IMR-90 (cell line): ENCODE measurements around the gene CCN6. TPM values are rescaled to one million over a fixed set of nuclear protein-coding genes. Genes with fewer than 3 reads are reported as not detected.

ENCODE experiments used
- ATAC-seq: fragments of 200-7000 bp; cut with Tn5 transposase; 2 replicates; pipeline ENCODE4 v1.9.1; 2020; ENCODE audit warnings: low read depth, mild to moderate bottlenecking, moderate library complexity
- BruUV-seq: library from RNA; stranded (reverse); fragments of 400-500 nt; replicated peaks from 2 replicates; lab custom pipeline; 2021; lab: Mats Ljungman, UMichigan
- CTCF ChIA-PET: fragments of 300-600 bp; formaldehyde crosslinking; extraction: SDS; loops from one replicate; lab custom pipeline; 2021; ENCODE audit warnings: antibody characterized with exemption; lab: Yijun Ruan, JAX
- POLR2A ChIA-PET: fragments of 300-600 bp; sonication (Branson Sonifier 250); formaldehyde crosslinking; loops from one replicate; lab custom pipeline; 2022; ENCODE audit warnings: antibody characterized with exemption; ENCODE audit not compliant: unreplicated experiment; lab: Charles Lee
- DNase-seq: peaks from one replicate; pipeline ENCODE4 v3.0.0; 2013
- H2AFZ ChIP-seq: replicated peaks from 2 replicates; pipeline ENCODE3; 2013; ENCODE audit warnings: low read length, mild to moderate bottlenecking; ENCODE audit not compliant: poor library complexity
- H2AK5ac ChIP-seq: 2 replicates; pipeline ENCODE4 v1.6.1; 2013; ENCODE audit warnings: low read depth, low read length, inconsistent platforms
- H2AK9ac ChIP-seq: replicated peaks from 2 replicates; pipeline ENCODE3; 2013; ENCODE audit warnings: mild to moderate bottlenecking, low read depth, low read length, moderate library complexity; ENCODE audit not compliant: poor library complexity
- H2BK120ac ChIP-seq: 2 replicates; pipeline ENCODE4 v1.6.1; 2013; ENCODE audit warnings: low read depth, low read length, inconsistent platforms
- H2BK15ac ChIP-seq: 3 replicates; pipeline ENCODE4 v1.6.1; 2013; ENCODE audit warnings: low read depth, low read length, inconsistent platforms
- H2BK20ac ChIP-seq: 2 replicates; pipeline ENCODE4 v1.6.1; 2013; ENCODE audit warnings: low read depth, mild to moderate bottlenecking, inconsistent platforms, low read length, moderate library complexity
- H2BK5ac ChIP-seq: 2 replicates; pipeline ENCODE4 v1.6.1; 2013; ENCODE audit warnings: mild to moderate bottlenecking, low read depth, low read length, inconsistent platforms; ENCODE audit not compliant: poor library complexity, severe bottlenecking
- H3K14ac ChIP-seq: replicated peaks from 2 replicates; pipeline ENCODE4 v1.6.1; 2013; ENCODE audit warnings: low read depth, low read length, inconsistent platforms
- H3K18ac ChIP-seq: 2 replicates; pipeline ENCODE4 v1.6.1; 2013; ENCODE audit warnings: low read depth, low read length, control low read depth
- H3K23ac ChIP-seq: 2 replicates; pipeline ENCODE4 v1.6.1; 2013; ENCODE audit warnings: low read depth, low read length, inconsistent platforms
- H3K27ac ChIP-seq: 2 replicates; pipeline ENCODE4 v1.5.1; 2013; ENCODE audit warnings: mild to moderate bottlenecking, control low read depth, low read length; ENCODE audit not compliant: insufficient read depth
- H3K27me3 ChIP-seq: 2 replicates; pipeline ENCODE4 v1.6.1; 2013; ENCODE audit warnings: low read length; ENCODE audit not compliant: control insufficient read depth, insufficient read depth
- H3K36me3 ChIP-seq: 2 replicates; pipeline ENCODE4 v1.6.1; 2013; ENCODE audit warnings: low read length, mixed read lengths; ENCODE audit not compliant: control insufficient read depth, insufficient read depth
- H3K4ac ChIP-seq: 2 replicates; pipeline ENCODE4 v1.6.1; 2013; ENCODE audit warnings: low read depth, low read length, inconsistent platforms
- H3K4me1 ChIP-seq: 2 replicates; pipeline ENCODE4 v1.6.1; 2013; ENCODE audit warnings: low read length, mixed read lengths; ENCODE audit not compliant: control insufficient read depth, insufficient read depth
- H3K4me2 ChIP-seq: 2 replicates; pipeline ENCODE4 v1.6.1; 2013; ENCODE audit warnings: low read depth, mild to moderate bottlenecking, control low read depth, low read length, moderate library complexity
- H3K4me3 ChIP-seq: 2 replicates; pipeline ENCODE4 v1.5.1; 2013; ENCODE audit warnings: low read depth, mild to moderate bottlenecking, control low read depth, low read length, moderate library complexity; ENCODE audit not compliant: insufficient read depth
- H3K56ac ChIP-seq: 2 replicates; pipeline ENCODE4 v1.6.1; 2013; ENCODE audit warnings: low read length, inconsistent platforms; ENCODE audit not compliant: insufficient read depth; ENCODE audit errors: extremely low read depth
- H3K79me1 ChIP-seq, 2 experiments: 2 replicates each; pipeline ENCODE4 v1.6.1; 2013; ENCODE audit warnings: low read length in 2 of 2, inconsistent platforms in 1 of 2, low read depth in 1 of 2
- H3K9ac ChIP-seq: 2 replicates; pipeline ENCODE4 v1.6.1; 2013; ENCODE audit warnings: low read depth, low read length, control low read depth
- H3K9me1 ChIP-seq: 2 replicates; pipeline ENCODE4 v1.6.1; 2013; ENCODE audit warnings: low read length, inconsistent platforms; ENCODE audit not compliant: insufficient read depth
- H3K9me3 ChIP-seq: 2 replicates; pipeline ENCODE4 v1.6.1; 2013; ENCODE audit warnings: low read length; ENCODE audit not compliant: control insufficient read depth, insufficient read depth
- H4K20me1 ChIP-seq: 2 replicates; pipeline ENCODE4 v1.6.1; 2013; ENCODE audit warnings: low read length, inconsistent platforms; ENCODE audit not compliant: insufficient read depth
- H4K5ac ChIP-seq: 2 replicates; pipeline ENCODE4 v1.6.1; 2013; ENCODE audit warnings: mild to moderate bottlenecking, low read depth, low read length, control low read depth
- H4K8ac ChIP-seq, 2 experiments: 2 replicates each; pipeline ENCODE4 v1.6.1; 2013; ENCODE audit warnings: low read depth in 2 of 2, low read length in 2 of 2, control low read depth in 1 of 2, inconsistent platforms in 1 of 2
- H4K91ac ChIP-seq: 2 replicates; pipeline ENCODE4 v1.6.1; 2013; ENCODE audit warnings: low read depth, low read length, inconsistent platforms; ENCODE audit not compliant: insufficient read depth
- BHLHE40 ChIP-seq: fragments of 150-350 bp; IDR thresholded peaks from 2 replicates; pipeline ENCODE4 v1.6.1; 2016; ENCODE audit warnings: mild to moderate bottlenecking, low read depth, low read length
- CEBPB ChIP-seq: IDR thresholded peaks from 2 replicates; pipeline ENCODE4 v1.6.1; 2012; ENCODE audit warnings: low read depth, low read length, improper control_type of control experiment
- CHD1 ChIP-seq: IDR thresholded peaks from 2 replicates; pipeline ENCODE4 v1.6.1; 2012; ENCODE audit warnings: low read depth, low read length, improper control_type of control experiment
- FOS ChIP-seq: fragments of 150-350 bp; IDR thresholded peaks from 2 replicates; pipeline ENCODE4 v1.6.1; 2016; ENCODE audit warnings: low read depth, low read length
- MAFK ChIP-seq: IDR thresholded peaks from 2 replicates; pipeline ENCODE4 v1.6.1; 2012; ENCODE audit warnings: low read depth, low read length, improper control_type of control experiment
- MAZ ChIP-seq: IDR thresholded peaks from 2 replicates; pipeline ENCODE4 v1.6.1; 2012; ENCODE audit warnings: low read depth, mild to moderate bottlenecking, low read length, improper control_type of control experiment, moderate library complexity, borderline replicate concordance
- MXI1 ChIP-seq: IDR thresholded peaks from 2 replicates; pipeline ENCODE4 v1.6.1; 2012; ENCODE audit warnings: low read depth, mild to moderate bottlenecking, low read length, moderate library complexity, borderline replicate concordance
- NFE2L2 ChIP-seq: fragments of 150-350 bp; IDR thresholded peaks from 2 replicates; pipeline ENCODE4 v1.6.1; 2016; ENCODE audit warnings: low read depth, mild to moderate bottlenecking, low read length
- POLR2A ChIP-seq: IDR thresholded peaks from 2 replicates; pipeline ENCODE4 v1.6.1; 2012; ENCODE audit warnings: mild to moderate bottlenecking, low read depth, low read length
- RAD21 ChIP-seq: IDR thresholded peaks from 2 replicates; pipeline ENCODE4 v1.6.1; 2012; ENCODE audit warnings: low read length, improper control_type of control experiment
- RCOR1 ChIP-seq: IDR thresholded peaks from 2 replicates; pipeline ENCODE4 v1.6.1; 2012; ENCODE audit warnings: mild to moderate bottlenecking, low read length, improper control_type of control experiment; ENCODE audit not compliant: insufficient replicate concordance
- RFX5 ChIP-seq: IDR thresholded peaks from 2 replicates; pipeline ENCODE4 v1.8.0; 2012; ENCODE audit warnings: low read depth, mild to moderate bottlenecking, low read length, moderate library complexity
- SMC3 ChIP-seq: fragments of 150-350 bp; IDR thresholded peaks from 2 replicates; pipeline ENCODE4 v1.6.1; 2016; ENCODE audit warnings: low read depth, mild to moderate bottlenecking, antibody characterized with exemption, low read length, moderate library complexity
- dilution Hi-C: fragments of 300-500 bp; cut with HindIII; formaldehyde crosslinking; loops from one replicate; pipeline ENCODE4 v1.14.3; 2018; ENCODE audit warnings: low sequenced_read_pairs; ENCODE audit not compliant: unreplicated experiment
- in situ Hi-C: fragments of 300-500 bp; cut with MboI; formaldehyde crosslinking; loops from 3 replicates; pipeline ENCODE4 v1.14.3; 2019; ENCODE audit warnings: low sequenced_read_pairs, inconsistent platforms, mixed read lengths
- intact Hi-C: fragments of 100-400 bp; cut with micrococcal nuclease; formaldehyde crosslinking; loops from 2 replicates; pipeline ENCODE4 v1.10.0; 2022
- polyA plus RNA-seq, 3 experiments: library from polyadenylated mRNA; depleted of rRNA; stranded (reverse); fragments of >200 nt; gene quantifications; 2 replicates each; pipeline ENCODE4 v1.2.3, GENCODE V29; 2012; ENCODE audit warnings: low replicate concordance in 1 of 3
- total RNA-seq: library from RNA; depleted of rRNA; stranded (reverse); fragments of >200 nt; gene quantifications from 2 replicates; pipeline ENCODE4 v1.2.3, GENCODE V29; 2012
- TF ChIP-seq, protein P1 (sequence below): fragments of 150-350 bp; IDR thresholded peaks from 2 replicates; pipeline ENCODE4 v1.6.1; 2016; ENCODE audit warnings: low read depth, mild to moderate bottlenecking, low read length, moderate library complexity, borderline replicate concordance
- TF ChIP-seq, protein P2 (sequence below): conservative IDR thresholded peaks from 2 replicates; pipeline ENCODE4 v1.5.1; 2012; ENCODE audit warnings: mild to moderate bottlenecking, low read depth, low read length, improper control_type of control experiment
- TF ChIP-seq, protein P3 (sequence below): fragments of 150-350 bp; IDR thresholded peaks from 2 replicates; pipeline ENCODE4 v1.6.1; 2017; ENCODE audit warnings: mild to moderate bottlenecking, antibody characterized with exemption, low read length, low read depth

CCN6 gene
- total and polyA plus RNA-seq, 2 of the 4 experiments (the other 2 are of a cell fraction) = not detected

DNA sequence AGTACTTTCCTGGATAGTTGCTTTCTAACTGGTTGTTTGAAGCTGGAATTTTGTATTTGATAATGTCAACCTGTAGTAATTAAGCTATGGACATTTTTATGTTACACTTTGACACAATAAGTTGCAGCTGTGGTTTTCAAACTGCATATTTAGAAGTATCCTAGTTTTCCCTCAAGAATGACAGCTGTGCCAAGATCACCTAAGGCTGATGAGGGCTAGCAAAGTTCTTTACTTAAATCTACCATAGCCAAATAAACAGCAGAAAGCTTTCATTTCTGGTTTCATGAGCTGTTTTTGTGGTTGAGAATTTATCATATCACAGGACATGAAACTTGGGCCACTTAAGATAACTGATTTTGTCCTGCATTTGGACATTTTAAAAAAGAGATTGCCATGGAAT, 64.1 kb downstream of the CCN6 start:
- Histone ChIP-seq H3K27ac (no peak overlapping the region), H3K14ac (no peak overlapping the region), H3K9me3 (no peaks in the 10 kb centered on the region), H3K9ac (no peak overlapping the region), H3K27me3 (no peaks in the 10 kb centered on the region), H3K23ac (no peak overlapping the region), H3K18ac (no peak overlapping the region), H2AK9ac (no peak overlapping the region), H3K4me1 (peaks cover 2% of the 10 kb centered on the region), H2AK5ac (no peak overlapping the region), H3K9me1 (peaks cover 6% of the 10 kb centered on the region), H3K56ac (no peak overlapping the region), H4K8ac (0 out of 4 replicates have a peak overlapping the region, but pooled peaks of 1 of the 2 experiments have one; percentile 18), H2BK120ac (no peak overlapping the region), H2BK15ac (no peak overlapping the region), H3K4me2 (no peak overlapping the region), H3K79me1 (no peaks in the 10 kb centered on the region), H3K4me3 (no peak overlapping the region), H2AFZ (no peak overlapping the region), H3K4ac (no peak overlapping the region), H4K20me1 (no peaks in the 10 kb centered on the region), H3K36me3 (peaks cover 61% of the 10 kb centered on the region), H2BK20ac (no peak overlapping the region), H2BK5ac (no peak overlapping the region), H4K91ac (no peak overlapping the region), H4K5ac (no peak overlapping the region)
- dilution Hi-C loops (no loop called here), intact Hi-C loops (no loop called here), in situ Hi-C loops (no loop called here)
- CTCF ChIA-PET = interaction anchor here (0.5 kb wide), 1 partner anchor 472 kb away, joined by 7 read pairs; no protein-coding TSS in a partner anchor
- TF ChIP-seq MAZ (no peak), NFE2L2 (no peak), RAD21 (no peak), RCOR1 (no peak), CEBPB (no peak), MAFK (no peak), RFX5 (no peak), MXI1 (no peak), FOS (no peak), BHLHE40 (no peak), SMC3 (no peak), CHD1 (no peak), POLR2A (no peak)
- TF ChIP-seq, protein P1, sequence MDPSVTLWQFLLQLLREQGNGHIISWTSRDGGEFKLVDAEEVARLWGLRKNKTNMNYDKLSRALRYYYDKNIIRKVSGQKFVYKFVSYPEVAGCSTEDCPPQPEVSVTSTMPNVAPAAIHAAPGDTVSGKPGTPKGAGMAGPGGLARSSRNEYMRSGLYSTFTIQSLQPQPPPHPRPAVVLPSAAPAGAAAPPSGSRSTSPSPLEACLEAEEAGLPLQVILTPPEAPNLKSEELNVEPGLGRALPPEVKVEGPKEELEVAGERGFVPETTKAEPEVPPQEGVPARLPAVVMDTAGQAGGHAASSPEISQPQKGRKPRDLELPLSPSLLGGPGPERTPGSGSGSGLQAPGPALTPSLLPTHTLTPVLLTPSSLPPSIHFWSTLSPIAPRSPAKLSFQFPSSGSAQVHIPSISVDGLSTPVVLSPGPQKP = no peak
- TF ChIP-seq, protein P2, sequence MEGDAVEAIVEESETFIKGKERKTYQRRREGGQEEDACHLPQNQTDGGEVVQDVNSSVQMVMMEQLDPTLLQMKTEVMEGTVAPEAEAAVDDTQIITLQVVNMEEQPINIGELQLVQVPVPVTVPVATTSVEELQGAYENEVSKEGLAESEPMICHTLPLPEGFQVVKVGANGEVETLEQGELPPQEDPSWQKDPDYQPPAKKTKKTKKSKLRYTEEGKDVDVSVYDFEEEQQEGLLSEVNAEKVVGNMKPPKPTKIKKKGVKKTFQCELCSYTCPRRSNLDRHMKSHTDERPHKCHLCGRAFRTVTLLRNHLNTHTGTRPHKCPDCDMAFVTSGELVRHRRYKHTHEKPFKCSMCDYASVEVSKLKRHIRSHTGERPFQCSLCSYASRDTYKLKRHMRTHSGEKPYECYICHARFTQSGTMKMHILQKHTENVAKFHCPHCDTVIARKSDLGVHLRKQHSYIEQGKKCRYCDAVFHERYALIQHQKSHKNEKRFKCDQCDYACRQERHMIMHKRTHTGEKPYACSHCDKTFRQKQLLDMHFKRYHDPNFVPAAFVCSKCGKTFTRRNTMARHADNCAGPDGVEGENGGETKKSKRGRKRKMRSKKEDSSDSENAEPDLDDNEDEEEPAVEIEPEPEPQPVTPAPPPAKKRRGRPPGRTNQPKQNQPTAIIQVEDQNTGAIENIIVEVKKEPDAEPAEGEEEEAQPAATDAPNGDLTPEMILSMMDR = no peak
- TF ChIP-seq, protein P3, sequence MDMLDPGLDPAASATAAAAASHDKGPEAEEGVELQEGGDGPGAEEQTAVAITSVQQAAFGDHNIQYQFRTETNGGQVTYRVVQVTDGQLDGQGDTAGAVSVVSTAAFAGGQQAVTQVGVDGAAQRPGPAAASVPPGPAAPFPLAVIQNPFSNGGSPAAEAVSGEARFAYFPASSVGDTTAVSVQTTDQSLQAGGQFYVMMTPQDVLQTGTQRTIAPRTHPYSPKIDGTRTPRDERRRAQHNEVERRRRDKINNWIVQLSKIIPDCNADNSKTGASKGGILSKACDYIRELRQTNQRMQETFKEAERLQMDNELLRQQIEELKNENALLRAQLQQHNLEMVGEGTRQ = no peak
- no TSS peak for BruUV-seq
- DNase-seq (peak; percentile 5), ATAC-seq (no peak)
- POLR2A ChIA-PET = no interaction called here
